HCT116 (cell line): ENCODE data around the gene GMPR2.

ENCODE experiments used
- ATF3 ChIP-seq: IDR thresholded peaks from 2 replicates; pipeline ENCODE4 v1.6.1; 2012
- CBX3 ChIP-seq: IDR thresholded peaks from 2 replicates; pipeline ENCODE4 v1.6.1; 2012; ENCODE audit warnings: low read depth
- EZH2 ChIP-seq: fragments of 200-600 bp; sonication (generic); IDR thresholded peaks from 2 replicates; pipeline ENCODE4 v1.6.1; 2017; ENCODE audit warnings: antibody characterized with exemption, mixed run types
- EZH2phosphoT487 ChIP-seq: fragments of 200-600 bp; IDR thresholded peaks from 2 replicates; pipeline ENCODE4 v1.6.1; 2018; ENCODE audit warnings: antibody characterized with exemption, borderline replicate concordance
- JUND ChIP-seq: IDR thresholded peaks from 2 replicates; pipeline ENCODE4 v1.6.1; 2012
- POLR2A ChIP-seq: IDR thresholded peaks from 2 replicates; pipeline ENCODE4 v1.7.0; 2011; ENCODE audit warnings: borderline replicate concordance; ENCODE audit not compliant: insufficient read depth, insufficient read length; ENCODE audit errors: extremely low read depth
- POLR2AphosphoS5 ChIP-seq: IDR thresholded peaks from 2 replicates; pipeline ENCODE4 v1.6.1; 2011; ENCODE audit warnings: mild to moderate bottlenecking, low read depth, low read length, moderate library complexity
- RAD21 ChIP-seq: IDR thresholded peaks from 2 replicates; pipeline ENCODE4 v1.6.1; 2012; ENCODE audit warnings: low read depth, mild to moderate bottlenecking
- REST ChIP-seq: IDR thresholded peaks from 2 replicates; pipeline ENCODE4 v1.6.1; 2012; ENCODE audit warnings: low read depth
- SIN3A ChIP-seq: IDR thresholded peaks from 2 replicates; pipeline ENCODE4 v1.6.1; 2012; ENCODE audit warnings: low read depth
- TCF7L2 ChIP-seq: IDR thresholded peaks from 2 replicates; pipeline ENCODE4 v1.7.0; 2011; ENCODE audit warnings: borderline replicate concordance, inconsistent platforms; ENCODE audit not compliant: insufficient read depth, insufficient read length; ENCODE audit errors: extremely low read depth
- ZNF274 ChIP-seq: fragments of 200-500 bp; sonication (Bioruptor generic); IDR thresholded peaks from 2 replicates; pipeline ENCODE4 v1.6.1; 2014; ENCODE audit warnings: mild to moderate bottlenecking, low read depth, low read length, inconsistent platforms
- TF ChIP-seq, protein P1 (sequence below), 3 experiments: fragments of 200-600 bp in 1 of 3; sonication (generic) in 1 of 3; IDR thresholded peaks in 2 of 3; conservative IDR thresholded peaks in 1 of 3; 2 replicates each; pipeline ENCODE4 v1.5.1; 2012 to 2017; ENCODE audit warnings: low read depth in 2 of 3, low read length in 2 of 3, antibody characterized with exemption in 1 of 3, borderline replicate concordance in 1 of 3, control low read depth in 1 of 3, mild to moderate bottlenecking in 1 of 3, mixed read lengths in 1 of 3, mixed run types in 1 of 3, moderate library complexity in 1 of 3; ENCODE audit not compliant: insufficient read depth in 1 of 3
- TF ChIP-seq, protein P2 (sequence below): IDR thresholded peaks from 2 replicates; pipeline ENCODE4 v1.6.1; 2012

DNA sequence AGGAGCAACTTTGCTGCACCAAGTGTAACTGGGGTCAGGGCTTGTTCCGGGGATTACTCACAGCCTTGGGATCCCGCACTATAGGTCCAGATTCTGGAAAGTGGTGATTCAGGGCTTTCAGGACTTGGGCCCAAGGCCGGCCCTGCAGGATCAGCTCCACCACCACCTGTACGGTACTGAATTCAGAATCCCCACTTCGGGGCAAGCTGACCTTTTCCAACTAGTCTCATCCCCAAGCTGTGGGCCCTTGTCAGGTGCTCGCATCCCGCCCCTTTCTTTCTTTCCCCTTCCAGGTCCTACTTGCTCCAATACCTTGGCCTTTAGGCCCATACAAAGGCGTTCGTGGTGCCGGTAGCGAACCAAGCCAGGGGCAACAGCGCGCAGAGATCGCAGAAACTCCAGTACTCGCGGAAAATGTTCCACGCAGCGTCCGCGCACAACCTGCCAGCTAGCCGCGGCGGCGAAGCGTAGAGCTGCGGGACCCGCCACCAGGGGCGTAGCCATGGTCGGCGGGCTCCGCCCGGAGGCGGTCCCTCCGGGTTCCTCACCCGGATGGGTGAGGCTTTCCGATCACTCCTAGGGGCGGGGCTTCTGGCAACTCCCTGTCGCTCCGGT is 9.2 kb downstream of the GMPR2 start:
- no peak for TF ChIP-seq JUND
- TF ChIP-seq EZH2 = no peak
- no peak for TF ChIP-seq REST
- TF ChIP-seq, protein P1, sequence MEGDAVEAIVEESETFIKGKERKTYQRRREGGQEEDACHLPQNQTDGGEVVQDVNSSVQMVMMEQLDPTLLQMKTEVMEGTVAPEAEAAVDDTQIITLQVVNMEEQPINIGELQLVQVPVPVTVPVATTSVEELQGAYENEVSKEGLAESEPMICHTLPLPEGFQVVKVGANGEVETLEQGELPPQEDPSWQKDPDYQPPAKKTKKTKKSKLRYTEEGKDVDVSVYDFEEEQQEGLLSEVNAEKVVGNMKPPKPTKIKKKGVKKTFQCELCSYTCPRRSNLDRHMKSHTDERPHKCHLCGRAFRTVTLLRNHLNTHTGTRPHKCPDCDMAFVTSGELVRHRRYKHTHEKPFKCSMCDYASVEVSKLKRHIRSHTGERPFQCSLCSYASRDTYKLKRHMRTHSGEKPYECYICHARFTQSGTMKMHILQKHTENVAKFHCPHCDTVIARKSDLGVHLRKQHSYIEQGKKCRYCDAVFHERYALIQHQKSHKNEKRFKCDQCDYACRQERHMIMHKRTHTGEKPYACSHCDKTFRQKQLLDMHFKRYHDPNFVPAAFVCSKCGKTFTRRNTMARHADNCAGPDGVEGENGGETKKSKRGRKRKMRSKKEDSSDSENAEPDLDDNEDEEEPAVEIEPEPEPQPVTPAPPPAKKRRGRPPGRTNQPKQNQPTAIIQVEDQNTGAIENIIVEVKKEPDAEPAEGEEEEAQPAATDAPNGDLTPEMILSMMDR (IDR thresholded peaks at IDR 0.05 in 2 of 3, conservative IDR thresholded peaks at IDR 0.05 in 1 of 3; ENCODE audit: borderline replicate concordance in 1 of 3, insufficient read depth in 1 of 3, low read depth in 2 of 3, low read length in 2 of 3) = peak in 1 of 3 experiments; percentile 57; a peak in 2 of 6 replicates
- no peak for TF ChIP-seq POLR2AphosphoS5
- no peak for TF ChIP-seq POLR2A
- no peak for TF ChIP-seq TCF7L2
- TF ChIP-seq RAD21 = no peak
- TF ChIP-seq ATF3 = no peak
- no peak for TF ChIP-seq ZNF274
- no peak for TF ChIP-seq EZH2phosphoT487
- TF ChIP-seq SIN3A = no peak
- no peak for TF ChIP-seq CBX3
- TF ChIP-seq, protein P2, sequence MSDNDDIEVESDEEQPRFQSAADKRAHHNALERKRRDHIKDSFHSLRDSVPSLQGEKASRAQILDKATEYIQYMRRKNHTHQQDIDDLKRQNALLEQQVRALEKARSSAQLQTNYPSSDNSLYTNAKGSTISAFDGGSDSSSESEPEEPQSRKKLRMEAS = no peak
